HCEC 1CT (cell line): ENCODE measurements around the gene DTD1.

Source experiments
- DNase-seq: peaks from one replicate; pipeline ENCODE4 v3.0.0-alpha.2; 2017

The DTD1 gene

GRCh38 chr20:18715564-18715963 lies 127.7 kb downstream of the DTD1 start:
- DNase-seq = no peak

- no peak for DNase-seq
Observed at GRCh38 chr20:18717062-18717461, 129.2 kb downstream of the DTD1 start.

- DNase-seq = no peak
Observed at GRCh38 chr20:18718129-18718528, 130.3 kb downstream of the DTD1 start.

- DNase-seq = peak; percentile 76
Observed at GRCh38 chr20:18719426-18719825, 131.6 kb downstream of the DTD1 start.

- no peak for DNase-seq
Observed at GRCh38 chr20:18721551-18722115, 133.8 kb downstream of the DTD1 start.

GRCh38 chr20:18722371-18722770 lies 134.5 kb downstream of the DTD1 start:
- peak; percentile 72 for DNase-seq

- DNase-seq = no peak
Observed at GRCh38 chr20:18724077-18724476, 136.2 kb downstream of the DTD1 start.

GRCh38 chr20:18724788-18725464 lies 137.1 kb downstream of the DTD1 start:
- DNase-seq = no peak

GRCh38 chr20:18727032-18727508 lies 139.2 kb downstream of the DTD1 start:
- DNase-seq = no peak

GRCh38 chr20:18728165-18728869 lies 140.5 kb downstream of the DTD1 start:
- no peak for DNase-seq

- DNase-seq = no peak
Observed at GRCh38 chr20:18728870-18729224, 141.0 kb downstream of the DTD1 start.

GRCh38 chr20:18729231-18729825 lies 141.5 kb downstream of the DTD1 start:
- DNase-seq = no peak

- no peak for DNase-seq
Observed at GRCh38 chr20:18731940-18732339, 144.1 kb downstream of the DTD1 start.

GRCh38 chr20:18734525-18735189 lies 146.8 kb downstream of the DTD1 start:
- DNase-seq = no peak

GRCh38 chr20:18737140-18737539 lies 149.3 kb downstream of the DTD1 start:
- no peak for DNase-seq

GRCh38 chr20:18738055-18738454 lies 150.2 kb downstream of the DTD1 start:
- DNase-seq = peak; percentile 34

- DNase-seq = no peak
Observed at GRCh38 chr20:18738888-18739287, 151.0 kb downstream of the DTD1 start.

- DNase-seq = peak; percentile 71
Observed at GRCh38 chr20:18739751-18740166, 151.9 kb downstream of the DTD1 start.

- DNase-seq = no peak
Observed at GRCh38 chr20:18740726-18741125, 152.9 kb downstream of the DTD1 start.

GRCh38 chr20:18742841-18743240 lies 155.0 kb downstream of the DTD1 start:
- DNase-seq = no peak

- DNase-seq = no peak
Observed at GRCh38 chr20:18743665-18744440, 156.0 kb downstream of the DTD1 start.

GRCh38 chr20:18747090-18747489 lies 159.2 kb downstream of the DTD1 start:
- no peak for DNase-seq
